K562 (cell line): Measurements from ENCODE around the gene ABCB10. TPM values are rescaled to one million over a fixed set of nuclear protein-coding genes. Genes with fewer than 3 reads are reported as not detected.

Experiments used
- FOXA1 ChIP-seq: fragments of 450-650 bp; IDR thresholded peaks from 2 replicates; pipeline ENCODE4 v1.6.1; 2016; ENCODE audit warnings: mild to moderate bottlenecking, borderline replicate concordance
- GTF2A2 ChIP-seq: IDR thresholded peaks from 2 replicates; pipeline ENCODE4 v1.6.1; 2016; ENCODE audit warnings: mild to moderate bottlenecking, missing genetic modification characterization, missing compliant biosample characterization
- KAT7 ChIP-seq: sonication (generic); formaldehyde crosslinking; IDR thresholded peaks from 2 replicates; pipeline ENCODE4 v1.8.0; 2022; ENCODE audit warnings: missing genetic modification reagents, mild to moderate bottlenecking, borderline replicate concordance
- KDM4B ChIP-seq, 2 experiments: fragments of 450-650 bp in 1 of 2; sonication (generic) in 1 of 2; IDR thresholded peaks; 2 replicates each; pipeline ENCODE4 v1.6.1; 2016 to 2017; ENCODE audit warnings: borderline replicate concordance in 2 of 2, antibody characterized with exemption in 1 of 2, low read depth in 1 of 2, mild to moderate bottlenecking in 1 of 2
- POLR3G ChIP-seq: IDR thresholded peaks from 2 replicates; pipeline ENCODE4 v1.6.1; 2011; ENCODE audit not compliant: insufficient read length, insufficient replicate concordance; ENCODE audit errors: extremely low read depth
- PURB ChIP-seq: sonication (generic); formaldehyde crosslinking; IDR thresholded peaks from 2 replicates; pipeline ENCODE4 v1.9.0; 2021; ENCODE audit warnings: low read depth, mild to moderate bottlenecking, missing genetic modification reagents
- RBM17 ChIP-seq: fragments of 200-400 bp; formaldehyde crosslinking; IDR thresholded peaks from 2 replicates; pipeline ENCODE4 v1.6.1; 2017; ENCODE audit warnings: low read depth, mild to moderate bottlenecking, low read length, borderline replicate concordance
- RFX7 ChIP-seq: fragments of 250-450 bp; sonication (Bioruptor Pico); IDR thresholded peaks from 2 replicates; pipeline ENCODE4 v1.5.1; 2021; ENCODE audit warnings: mild to moderate bottlenecking
- ZNF316 ChIP-seq: fragments of 450-650 bp; IDR thresholded peaks from 2 replicates; pipeline ENCODE4 v1.6.1; 2016
- polyA plus RNA-seq, 8 experiments: library from polyadenylated mRNA; depleted of rRNA in 4 of 8; stranded (reverse) in 5 of 8; unstranded in 3 of 8; fragments of >200 nt; fragmentation: Nextera tagmentation in 2 of 8; fragmentation: Illumina TruSeq in 1 of 8; extraction: Ambion mirVana in 2 of 8; extraction: Trizol in 1 of 8; gene quantifications; 2 replicates each; pipeline versions ENCODE4 v1.2.1 to v1.2.3, GENCODE V29; 2011 to 2014; ENCODE audit warnings: inconsistent platforms in 1 of 8, missing spikeins in 1 of 8
- total RNA-seq, 7 experiments: library from RNA; depleted of rRNA in 6 of 7; stranded (reverse); fragments of >200 nt in 6 of 7; fragmentation: Illumina TruSeq in 2 of 7; extraction: Trizol in 2 of 7; gene quantifications; 2 replicates each; pipeline versions ENCODE4 v1.2.1 to v1.2.3, GENCODE V29; 2011 to 2021; ENCODE audit warnings: low replicate concordance in 1 of 7
- TF ChIP-seq, protein P1 (sequence below): fragments of 450-650 bp; IDR thresholded peaks from 2 replicates; pipeline ENCODE4 v1.6.1; 2014; ENCODE audit warnings: low read depth, mild to moderate bottlenecking, moderate library complexity, borderline replicate concordance
- TF ChIP-seq, protein P2 (sequence below): sonication (generic); formaldehyde crosslinking; IDR thresholded peaks from 2 replicates; pipeline ENCODE4 v1.8.1; 2023; ENCODE audit warnings: mild to moderate bottlenecking, missing genetic modification reagents
- TF ChIP-seq, protein P3 (sequence below), 2 experiments: fragments of 250-450 bp in 1 of 2; fragments of 450-650 bp in 1 of 2; sonication (Bioruptor Pico) in 1 of 2; IDR thresholded peaks; 2 replicates each; pipeline versions ENCODE4 v1.6.1 to v1.8.0; 2016 to 2021; ENCODE audit warnings: mild to moderate bottlenecking in 2 of 2, moderate library complexity in 2 of 2, missing compliant biosample characterization in 1 of 2, missing genetic modification characterization in 1 of 2
- TF ChIP-seq, protein P4 (sequence below): fragments of 250-450 bp; sonication (Bioruptor Pico); IDR thresholded peaks from 2 replicates; pipeline ENCODE4 v1.6.1; 2021; ENCODE audit warnings: mild to moderate bottlenecking

The ABCB10 gene
- total and polyA plus RNA-seq, 9 of the 15 experiments (the other 6 are each of a cell fraction or from before 2014, with no cell fraction given): 12.4 to 54.8 (median 36.4) TPM

DNA sequence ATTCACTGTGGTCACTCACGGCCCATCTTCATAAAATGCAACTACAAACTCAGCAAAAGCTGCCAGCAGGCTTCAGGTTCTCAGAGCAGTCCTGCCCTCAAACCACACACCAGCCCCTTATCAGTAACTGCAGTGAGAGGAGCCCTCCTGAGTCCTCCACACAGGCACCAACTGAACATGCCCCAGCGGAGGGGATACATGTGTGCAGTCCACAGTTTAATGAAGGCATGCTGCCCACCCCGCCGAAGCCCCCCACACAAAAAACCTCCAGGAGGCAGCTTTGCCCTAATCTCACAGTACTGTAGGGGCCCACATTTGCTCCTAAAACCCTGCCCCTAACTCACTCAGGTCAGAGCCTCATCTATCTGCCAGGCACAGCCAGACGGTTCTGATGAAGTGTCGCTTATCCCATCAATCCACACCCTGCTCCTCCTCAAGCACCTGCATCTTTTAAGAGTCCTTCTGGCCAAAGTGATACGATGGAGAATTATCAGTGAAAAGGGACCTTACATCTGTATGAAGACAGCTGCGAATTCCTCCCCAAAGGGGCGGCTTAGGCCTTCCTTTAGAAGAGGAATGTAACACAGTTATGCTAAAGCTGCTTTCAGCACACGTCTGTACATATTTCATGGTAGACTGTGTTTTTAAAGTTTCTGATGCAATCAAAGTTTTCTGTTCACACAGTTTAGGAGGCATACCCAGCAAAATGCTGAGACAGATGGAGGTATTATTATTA is 3.5 kb downstream of the ABCB10 start (continued):
- TF ChIP-seq, protein P1, sequence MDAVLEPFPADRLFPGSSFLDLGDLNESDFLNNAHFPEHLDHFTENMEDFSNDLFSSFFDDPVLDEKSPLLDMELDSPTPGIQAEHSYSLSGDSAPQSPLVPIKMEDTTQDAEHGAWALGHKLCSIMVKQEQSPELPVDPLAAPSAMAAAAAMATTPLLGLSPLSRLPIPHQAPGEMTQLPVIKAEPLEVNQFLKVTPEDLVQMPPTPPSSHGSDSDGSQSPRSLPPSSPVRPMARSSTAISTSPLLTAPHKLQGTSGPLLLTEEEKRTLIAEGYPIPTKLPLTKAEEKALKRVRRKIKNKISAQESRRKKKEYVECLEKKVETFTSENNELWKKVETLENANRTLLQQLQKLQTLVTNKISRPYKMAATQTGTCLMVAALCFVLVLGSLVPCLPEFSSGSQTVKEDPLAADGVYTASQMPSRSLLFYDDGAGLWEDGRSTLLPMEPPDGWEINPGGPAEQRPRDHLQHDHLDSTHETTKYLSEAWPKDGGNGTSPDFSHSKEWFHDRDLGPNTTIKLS: peak; percentile 52; the same call in 1 of the 2 replicates
- no peak for TF ChIP-seq KDM4B (IDR thresholded peaks at IDR 0.05; ENCODE audit: borderline replicate concordance in 2 of 2, low read depth in 1 of 2)
- TF ChIP-seq GTF2A2 (tag): no peak
- no peak for TF ChIP-seq RBM17
- TF ChIP-seq, protein P2, sequence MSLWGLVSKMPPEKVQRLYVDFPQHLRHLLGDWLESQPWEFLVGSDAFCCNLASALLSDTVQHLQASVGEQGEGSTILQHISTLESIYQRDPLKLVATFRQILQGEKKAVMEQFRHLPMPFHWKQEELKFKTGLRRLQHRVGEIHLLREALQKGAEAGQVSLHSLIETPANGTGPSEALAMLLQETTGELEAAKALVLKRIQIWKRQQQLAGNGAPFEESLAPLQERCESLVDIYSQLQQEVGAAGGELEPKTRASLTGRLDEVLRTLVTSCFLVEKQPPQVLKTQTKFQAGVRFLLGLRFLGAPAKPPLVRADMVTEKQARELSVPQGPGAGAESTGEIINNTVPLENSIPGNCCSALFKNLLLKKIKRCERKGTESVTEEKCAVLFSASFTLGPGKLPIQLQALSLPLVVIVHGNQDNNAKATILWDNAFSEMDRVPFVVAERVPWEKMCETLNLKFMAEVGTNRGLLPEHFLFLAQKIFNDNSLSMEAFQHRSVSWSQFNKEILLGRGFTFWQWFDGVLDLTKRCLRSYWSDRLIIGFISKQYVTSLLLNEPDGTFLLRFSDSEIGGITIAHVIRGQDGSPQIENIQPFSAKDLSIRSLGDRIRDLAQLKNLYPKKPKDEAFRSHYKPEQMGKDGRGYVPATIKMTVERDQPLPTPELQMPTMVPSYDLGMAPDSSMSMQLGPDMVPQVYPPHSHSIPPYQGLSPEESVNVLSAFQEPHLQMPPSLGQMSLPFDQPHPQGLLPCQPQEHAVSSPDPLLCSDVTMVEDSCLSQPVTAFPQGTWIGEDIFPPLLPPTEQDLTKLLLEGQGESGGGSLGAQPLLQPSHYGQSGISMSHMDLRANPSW: no peak
- TF ChIP-seq RFX7 (CRISPR knock-in tag): no peak
- no peak for TF ChIP-seq FOXA1
- TF ChIP-seq, protein P3, sequence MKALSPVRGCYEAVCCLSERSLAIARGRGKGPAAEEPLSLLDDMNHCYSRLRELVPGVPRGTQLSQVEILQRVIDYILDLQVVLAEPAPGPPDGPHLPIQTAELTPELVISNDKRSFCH (CRISPR knock-in tag; IDR thresholded peaks at IDR 0.05): no peak
- TF ChIP-seq, protein P3 (tag; IDR thresholded peaks at IDR 0.05): peak; percentile 97
- TF ChIP-seq POLR3G: no peak
- TF ChIP-seq, protein P4, sequence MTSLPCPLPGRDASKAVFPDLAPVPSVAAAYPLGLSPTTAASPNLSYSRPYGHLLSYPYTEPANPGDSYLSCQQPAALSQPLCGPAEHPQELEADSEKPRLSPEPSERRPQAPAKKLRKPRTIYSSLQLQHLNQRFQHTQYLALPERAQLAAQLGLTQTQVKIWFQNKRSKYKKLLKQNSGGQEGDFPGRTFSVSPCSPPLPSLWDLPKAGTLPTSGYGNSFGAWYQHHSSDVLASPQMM (CRISPR knock-in tag): no peak
- peak; percentile 43; the same call in 1 of the 2 replicates for TF ChIP-seq KAT7 (CRISPR knock-in tag)
- TF ChIP-seq ZNF316: peak; percentile 76
- no peak for TF ChIP-seq PURB (CRISPR knock-in tag)
